ENCODE results near the gene TRRAP. TPM values are rescaled to one million over a fixed set of nuclear protein-coding genes. Genes with fewer than 3 reads are reported as not detected.
"Not testable (repeated sequence)": the region's sequence is repeated elsewhere in the genome, so short reads cannot be mapped to it uniquely, and the experiment has no call there.

TRRAP gene
- total RNA-seq, 1 donor from 2014 or later = 35.6 TPM

- ATAC-seq (no peak), DNase-seq (no peak)
- Histone ChIP-seq H3K36me3 (no peaks in the 10 kb centered on the region), H3K9me3 (no peaks in the 10 kb centered on the region), H3K27ac (no peak overlapping the region), H3K4me3 (no peak overlapping the region), H3K27me3 (no peaks in the 10 kb centered on the region), H3K4me1 (peaks cover 6% of the 10 kb centered on the region)
- peak; percentile 34 for TF ChIP-seq CTCF (IDR thresholded peaks at IDR 0.05)
- intact Hi-C loops (cut with DNase I) = no loop called here
These were observed 41.3 kb upstream of the TRRAP start for GRCh38 chr7:98836811-98837629.

GRCh38 chr7:98837630-98837972, 40.7 kb upstream of the TRRAP start:
- ATAC-seq = no peak
- intact Hi-C loops (cut with DNase I) = no loop called here
- H3K27me3 ChIP-seq = no peaks in the 10 kb centered on the region
- no peak overlapping the region for H3K4me3 ChIP-seq
- TF ChIP-seq CTCF (IDR thresholded peaks at IDR 0.05) = no peak
- no peaks in the 10 kb centered on the region for H3K9me3 ChIP-seq
- H3K36me3 ChIP-seq = no peaks in the 10 kb centered on the region
- peaks cover 6% of the 10 kb centered on the region for H3K4me1 ChIP-seq
- no peak overlapping the region for H3K27ac ChIP-seq
- no peak for DNase-seq

- no peaks in the 10 kb centered on the region for H3K36me3 ChIP-seq
- no peaks in the 10 kb centered on the region for H3K9me3 ChIP-seq
- H3K4me3 ChIP-seq = no peak overlapping the region
- DNase-seq (no peak), ATAC-seq (no peak)
- H3K4me1 ChIP-seq = peaks cover 6% of the 10 kb centered on the region
- no peaks in the 10 kb centered on the region for H3K27me3 ChIP-seq
- intact Hi-C loops (cut with DNase I) = loop anchor here (5.0 kb wide), 1 partner anchor 408 kb away; no protein-coding TSS in a partner anchor
- H3K27ac ChIP-seq = no peak overlapping the region
- no peak for TF ChIP-seq CTCF (IDR thresholded peaks at IDR 0.05)
These were observed 38.2 kb upstream of the TRRAP start for GRCh38 chr7:98840096-98840495.

- DNase-seq (no peak), ATAC-seq (no peak)
- H3K27ac ChIP-seq = no peak overlapping the region
These were observed 37.6 kb upstream of the TRRAP start for GRCh38 chr7:98840722-98841121.

GRCh38 chr7:98841179-98841997, 36.9 kb upstream of the TRRAP start:
- ATAC-seq (peak; percentile 93), DNase-seq (peak; percentile 82)
- H3K27me3 ChIP-seq = no peaks in the 10 kb centered on the region
- H3K4me1 ChIP-seq = peaks cover 6% of the 10 kb centered on the region
- no peak overlapping the region for H3K4me3 ChIP-seq
- no peaks in the 10 kb centered on the region for H3K9me3 ChIP-seq
- TF ChIP-seq CTCF (IDR thresholded peaks at IDR 0.05) = peak; percentile 98
- no peaks in the 10 kb centered on the region for H3K36me3 ChIP-seq
- H3K27ac ChIP-seq = no peak overlapping the region
- intact Hi-C loops (cut with DNase I) = loop anchor here (5.0 kb wide), 1 partner anchor 409 kb away; no protein-coding TSS in a partner anchor

More at GRCh38 chr7:98840722-98841121, 37.6 kb upstream of the TRRAP start:
- Histone ChIP-seq H3K4me3 (no peak overlapping the region), H3K36me3 (no peaks in the 10 kb centered on the region), H3K4me1 (peaks cover 6% of the 10 kb centered on the region), H3K27me3 (no peaks in the 10 kb centered on the region), H3K9me3 (no peaks in the 10 kb centered on the region)
- TF ChIP-seq CTCF (IDR thresholded peaks at IDR 0.05) = no peak
- intact Hi-C loops (cut with DNase I) = loop anchor here (5.0 kb wide), 1 partner anchor 408 kb away; no protein-coding TSS in a partner anchor

GRCh38 chr7:98842552-98842951, 35.8 kb upstream of the TRRAP start:
- H3K27ac ChIP-seq, DNase-seq, H3K4me3 ChIP-seq, ATAC-seq, H3K9me3 ChIP-seq, H3K27me3 ChIP-seq, H3K4me1 ChIP-seq, H3K36me3 ChIP-seq: not testable (repeated sequence)
- intact Hi-C loops (cut with DNase I) = loop anchor here (5.0 kb wide), 1 partner anchor 410 kb away; no protein-coding TSS in a partner anchor
